IPS DF 4.7 (cell line): ENCODE results near the gene ABLIM3.

Experiments
- DNase-seq: peaks from one replicate; pipeline ENCODE4 v3.0.0-alpha.2; 2013; ENCODE audit warnings: low spot score; ENCODE audit errors: extremely low read depth

ABLIM3 gene

GRCh38 chr5:149156435-149157083, 15.3 kb downstream of the ABLIM3 start:
- DNase-seq, result no peak

GRCh38 chr5:149157330-149157729, 16.0 kb downstream of the ABLIM3 start:
- no peak for DNase-seq

- no peak for DNase-seq
These were observed 19.0 kb downstream of the ABLIM3 start for GRCh38 chr5:149160291-149160787.

GRCh38 chr5:149161026-149161687, 19.9 kb downstream of the ABLIM3 start:
- no peak for DNase-seq

DNA sequence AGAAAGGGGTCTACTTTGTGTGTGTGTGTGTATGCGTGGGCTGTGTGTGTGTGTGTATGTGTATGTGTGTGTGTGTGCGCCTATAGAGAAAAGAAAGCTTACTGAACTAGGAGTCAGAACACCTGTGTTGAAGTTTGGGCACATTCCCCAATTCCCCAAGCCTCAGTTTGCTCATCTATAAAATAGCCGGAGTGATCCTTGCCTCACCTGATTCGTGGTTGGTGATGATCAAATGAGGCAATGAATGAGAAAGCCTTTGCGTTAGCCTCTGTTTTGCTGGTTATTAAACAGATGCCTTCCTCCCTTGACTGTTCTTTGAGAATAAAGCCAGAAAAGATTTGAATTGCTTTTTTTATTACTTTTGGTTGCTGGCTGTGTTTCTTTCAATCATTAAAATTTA, 20.6 kb downstream of the ABLIM3 start:
- DNase-seq, result no peak

DNA sequence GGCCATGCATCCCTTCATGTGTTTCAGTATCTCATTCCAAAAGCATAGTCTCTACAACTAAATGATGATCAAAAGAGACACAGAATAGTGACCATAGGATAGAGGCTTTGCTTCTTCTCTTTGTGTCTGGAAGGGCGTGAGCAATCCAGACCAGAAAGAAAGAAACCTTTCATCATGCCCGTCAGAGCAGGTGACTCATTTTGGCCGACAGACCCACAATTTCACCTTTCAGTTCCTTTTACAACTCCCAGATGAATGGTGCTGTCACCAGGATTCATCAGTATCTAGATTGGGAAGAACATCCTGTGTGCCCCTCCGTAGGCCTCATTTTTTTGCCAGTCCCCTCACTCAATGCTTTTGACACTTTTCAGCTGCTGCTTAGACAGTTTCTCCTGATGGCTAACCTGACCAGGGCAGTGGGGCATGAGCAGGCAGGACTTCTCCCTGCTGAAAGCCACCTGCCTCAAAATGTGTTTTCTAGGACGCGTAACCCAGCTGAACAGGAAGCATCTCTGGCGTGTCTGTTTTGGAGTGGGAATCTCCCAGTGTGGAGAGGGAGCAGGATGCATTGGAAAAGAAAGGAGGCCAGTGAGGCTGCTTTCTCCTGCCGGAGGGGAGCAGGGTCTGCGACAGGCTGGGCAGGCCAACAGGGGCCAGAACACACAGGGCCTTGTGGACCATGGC, 21.2 kb downstream of the ABLIM3 start:
- no peak for DNase-seq

DNA sequence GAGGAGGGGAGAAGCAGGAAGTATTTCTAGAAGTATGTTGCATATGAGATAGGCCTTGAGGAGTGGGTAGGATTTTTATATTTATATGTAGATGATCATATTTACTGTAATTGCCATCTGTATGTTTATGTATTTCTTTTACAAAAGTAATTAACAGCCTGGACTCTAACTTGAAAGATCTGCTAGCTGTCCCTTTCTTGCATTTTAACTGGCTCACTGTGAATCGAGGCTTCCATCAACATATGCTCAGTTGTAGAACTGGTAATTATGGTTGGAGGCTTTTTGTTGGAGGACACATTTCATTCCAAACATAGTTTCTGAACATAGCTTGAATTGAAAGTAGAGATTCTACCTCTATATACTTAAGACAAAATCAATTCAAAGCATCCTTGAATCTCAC, 23.4 kb downstream of the ABLIM3 start:
- DNase-seq, result no peak

GRCh38 chr5:149166128-149166527, 24.8 kb downstream of the ABLIM3 start:
- DNase-seq, result no peak

- DNase-seq, result no peak
These were observed 25.4 kb downstream of the ABLIM3 start for GRCh38 chr5:149166591-149167100.

DNA sequence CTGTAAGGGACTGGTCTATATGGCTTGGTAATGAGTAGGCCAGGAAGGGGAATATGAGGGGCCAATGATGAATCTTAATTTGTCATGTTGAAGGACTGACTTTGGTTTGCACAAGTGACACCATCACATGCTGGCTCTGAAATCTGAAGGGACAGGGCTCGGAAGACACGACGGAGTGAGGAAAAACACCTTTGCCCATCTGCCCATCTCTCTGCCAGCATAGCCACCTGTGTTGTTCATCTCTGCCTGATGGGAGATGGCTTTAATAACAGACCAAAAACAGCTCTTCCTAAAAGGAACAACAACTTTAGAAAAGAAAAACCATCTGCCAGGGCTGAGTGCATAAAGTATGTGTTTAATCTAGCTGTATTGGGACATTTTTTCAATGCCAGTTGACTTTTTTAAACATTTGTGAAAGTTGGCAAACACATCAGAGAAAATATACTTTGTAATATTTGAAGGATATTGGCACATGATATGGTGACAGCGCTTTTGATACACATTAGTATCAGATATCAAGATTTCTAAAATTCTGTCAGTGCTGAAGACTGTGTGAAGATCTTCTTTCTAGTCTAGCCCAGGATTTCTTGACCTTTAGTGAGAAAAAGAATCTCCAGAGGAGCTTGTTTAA, 27.1 kb downstream of the ABLIM3 start:
- no peak for DNase-seq

DNA sequence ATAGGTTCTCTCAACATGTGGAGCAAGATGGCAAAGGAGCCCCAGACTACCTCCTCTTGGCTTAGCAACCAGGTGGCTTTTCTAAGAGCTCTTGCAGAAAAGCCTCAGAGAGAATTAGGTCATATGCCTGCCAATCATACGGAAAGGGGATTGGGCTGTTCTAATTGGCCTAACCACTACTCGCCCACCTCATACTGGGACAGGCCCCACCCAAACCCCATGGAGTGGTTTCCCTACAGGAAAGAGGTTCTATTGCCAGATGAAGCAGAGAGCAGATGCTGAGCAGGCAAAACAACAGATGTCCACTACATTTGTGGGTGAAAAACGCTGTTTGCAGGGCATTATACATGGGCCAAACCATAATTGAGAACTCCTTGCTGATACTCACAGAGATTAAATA, 29.0 kb downstream of the ABLIM3 start:
- DNase-seq, result no peak

DNA sequence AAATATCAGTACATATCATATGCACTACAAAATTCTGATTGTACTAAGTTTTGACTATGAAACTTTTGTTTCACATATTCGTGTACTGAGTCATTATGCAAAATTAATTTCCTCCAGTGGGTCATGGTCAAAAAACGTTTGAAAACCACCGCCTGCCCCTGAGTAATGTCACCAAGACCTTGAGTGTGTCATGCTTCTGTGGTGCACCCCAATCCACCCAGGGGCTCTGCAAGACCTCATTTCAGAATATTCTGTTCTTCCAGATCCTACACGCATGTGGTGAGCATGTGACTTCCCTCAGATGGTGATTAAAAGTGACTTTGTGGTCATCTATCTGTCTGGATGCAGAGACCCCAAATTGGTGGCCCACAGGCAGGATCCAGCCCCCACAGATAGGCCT, 31.0 kb downstream of the ABLIM3 start:
- no peak for DNase-seq

DNA sequence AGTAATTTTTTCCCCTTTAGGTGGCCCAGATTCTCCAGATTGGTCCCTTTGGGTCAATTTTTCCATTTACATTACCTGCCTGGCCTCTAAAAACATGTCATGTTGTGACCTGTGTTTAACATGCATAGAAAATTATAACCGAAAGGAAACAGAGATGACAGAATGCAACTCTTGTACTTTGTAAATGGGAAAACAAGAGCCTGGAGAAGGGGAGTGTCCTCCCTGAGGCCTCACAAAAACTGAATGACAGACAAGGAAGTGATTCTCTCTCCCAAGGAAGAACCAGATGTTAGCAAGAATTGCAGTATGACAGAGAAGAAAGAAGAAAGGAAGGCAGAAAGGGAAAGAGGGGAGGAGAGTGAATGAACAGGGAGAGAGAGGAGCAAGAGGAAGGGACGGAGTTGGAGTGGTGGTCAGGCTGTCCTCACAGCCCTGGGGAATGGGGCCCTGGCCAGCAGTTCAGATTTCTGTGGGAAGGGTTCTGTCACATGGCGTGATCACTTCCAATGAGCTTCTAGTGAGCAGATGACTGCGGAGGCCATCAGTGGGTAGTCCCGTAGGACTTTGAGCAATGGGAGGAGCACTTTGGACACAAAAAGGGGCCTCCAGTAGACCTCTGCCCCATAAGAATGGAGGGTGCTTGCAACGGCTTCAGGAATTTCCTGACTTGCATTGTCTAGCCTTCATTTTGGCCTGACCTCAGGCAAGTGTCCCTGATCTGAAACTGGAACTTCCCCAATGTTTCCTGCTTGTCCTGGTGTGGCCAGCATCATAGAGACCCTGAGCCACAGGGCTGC, 31.6 kb downstream of the ABLIM3 start:
- no peak for DNase-seq

- DNase-seq, result no peak
These were observed 33.5 kb downstream of the ABLIM3 start for GRCh38 chr5:149174847-149175234.

GRCh38 chr5:149175346-149176105, 34.2 kb downstream of the ABLIM3 start:
- DNase-seq, result no peak

DNA sequence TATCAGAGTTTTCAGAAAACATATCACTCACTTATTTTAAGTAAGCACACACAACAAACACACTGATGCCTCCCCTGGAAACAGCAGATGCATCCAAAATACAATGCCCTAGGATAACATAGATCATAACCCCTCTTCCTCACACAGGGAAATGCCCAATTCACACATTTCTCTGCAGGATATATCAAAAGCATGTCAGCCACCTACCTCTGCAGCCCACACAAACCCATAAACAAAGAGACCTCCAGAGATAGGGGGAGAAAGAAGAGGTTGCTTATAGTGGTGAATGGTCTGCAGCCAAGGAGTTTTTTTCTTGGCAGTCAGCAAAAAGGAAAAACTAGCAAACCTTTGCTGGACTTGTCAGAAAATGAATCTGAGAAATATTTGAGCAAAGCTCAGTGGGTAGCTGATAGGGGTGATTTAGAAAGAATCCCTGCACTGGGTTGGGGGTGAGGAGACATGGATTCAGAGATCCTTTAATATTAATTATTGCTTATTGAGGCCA, 36.1 kb downstream of the ABLIM3 start:
- DNase-seq, result no peak

DNA sequence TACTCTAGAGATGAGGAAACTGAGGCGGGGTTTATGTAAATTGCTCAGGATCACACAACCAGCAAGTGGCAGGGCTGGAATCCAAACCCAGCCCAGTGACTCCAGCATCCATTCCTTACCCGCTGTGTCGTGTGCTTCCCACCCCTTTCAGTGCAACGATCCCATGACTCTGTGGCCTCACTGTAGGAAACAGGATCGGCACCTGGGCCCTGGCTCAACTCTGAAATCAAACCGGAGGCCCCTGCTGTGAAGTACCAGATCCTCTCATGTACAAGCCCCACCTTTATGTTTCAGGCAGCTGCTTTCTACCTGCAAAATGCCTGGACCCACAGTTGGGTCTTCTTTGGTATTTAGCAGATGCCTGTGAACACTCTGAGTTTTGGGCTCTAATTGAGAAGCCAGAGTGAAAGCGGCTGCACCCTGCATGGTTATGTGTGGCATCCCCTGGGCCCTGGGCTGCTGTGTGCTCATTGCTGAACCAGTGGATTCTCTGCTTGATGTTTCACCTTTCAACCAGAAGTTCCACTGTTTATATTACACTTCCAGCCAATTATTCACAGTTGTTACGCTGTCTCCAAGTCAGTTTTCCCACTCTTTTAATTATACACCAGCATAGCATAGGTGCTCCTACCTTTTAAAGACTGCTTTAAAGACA, 36.7 kb downstream of the ABLIM3 start:
- no peak for DNase-seq

- DNase-seq, result no peak
These were observed 40.4 kb downstream of the ABLIM3 start for GRCh38 chr5:149181732-149182131.

DNA sequence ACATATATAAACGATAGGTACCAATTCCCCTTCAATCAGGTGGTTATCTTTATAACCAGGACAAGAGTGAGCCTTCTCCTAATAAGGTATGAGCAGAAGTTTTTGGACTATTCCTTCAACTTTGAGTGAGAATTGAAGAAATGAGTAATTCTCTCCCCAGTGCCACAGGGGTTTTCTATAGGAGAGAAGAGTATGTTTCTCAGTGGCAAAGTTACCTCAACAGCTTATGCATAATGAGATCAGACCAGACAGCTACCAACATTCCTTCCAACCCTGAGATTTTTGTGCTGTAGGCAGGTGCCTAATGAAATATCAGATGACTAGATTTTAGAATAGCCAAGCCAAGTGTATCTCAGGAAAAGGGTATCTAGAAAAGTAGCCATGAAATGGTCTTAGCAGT, 40.9 kb downstream of the ABLIM3 start:
- no peak for DNase-seq

GRCh38 chr5:149185067-149185466, 43.8 kb downstream of the ABLIM3 start:
- no peak for DNase-seq
